ENCODE results near the gene TLR1.

- TF ChIP-seq, protein P1, sequence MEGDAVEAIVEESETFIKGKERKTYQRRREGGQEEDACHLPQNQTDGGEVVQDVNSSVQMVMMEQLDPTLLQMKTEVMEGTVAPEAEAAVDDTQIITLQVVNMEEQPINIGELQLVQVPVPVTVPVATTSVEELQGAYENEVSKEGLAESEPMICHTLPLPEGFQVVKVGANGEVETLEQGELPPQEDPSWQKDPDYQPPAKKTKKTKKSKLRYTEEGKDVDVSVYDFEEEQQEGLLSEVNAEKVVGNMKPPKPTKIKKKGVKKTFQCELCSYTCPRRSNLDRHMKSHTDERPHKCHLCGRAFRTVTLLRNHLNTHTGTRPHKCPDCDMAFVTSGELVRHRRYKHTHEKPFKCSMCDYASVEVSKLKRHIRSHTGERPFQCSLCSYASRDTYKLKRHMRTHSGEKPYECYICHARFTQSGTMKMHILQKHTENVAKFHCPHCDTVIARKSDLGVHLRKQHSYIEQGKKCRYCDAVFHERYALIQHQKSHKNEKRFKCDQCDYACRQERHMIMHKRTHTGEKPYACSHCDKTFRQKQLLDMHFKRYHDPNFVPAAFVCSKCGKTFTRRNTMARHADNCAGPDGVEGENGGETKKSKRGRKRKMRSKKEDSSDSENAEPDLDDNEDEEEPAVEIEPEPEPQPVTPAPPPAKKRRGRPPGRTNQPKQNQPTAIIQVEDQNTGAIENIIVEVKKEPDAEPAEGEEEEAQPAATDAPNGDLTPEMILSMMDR (IDR thresholded peaks at IDR 0.05; ENCODE audit: insufficient read depth, low read length): peak; percentile 35
- TF ChIP-seq POLR2AphosphoS5 (IDR thresholded peaks at IDR 0.05; ENCODE audit: low read depth) (no peak), GABPA (IDR thresholded peaks at IDR 0.05; ENCODE audit: low read depth) (no peak; the same call in 1 of the 2 replicates)
These were observed at the start of gene TLR1 for GRCh38 chr4:38804654-38805295.
